Mononuclear cell (primary cell): ENCODE results near the gene FUBP3. TPM values are rescaled to one million over a fixed set of nuclear protein-coding genes. Genes with fewer than 3 reads are reported as not detected.

ENCODE experiments used
- H3K27me3 ChIP-seq: 2 replicates; pipeline ENCODE4 v1.6.0; 2011; ENCODE audit warnings: low read length, control low read depth; ENCODE audit not compliant: insufficient read depth
- H3K4me1 ChIP-seq: 2 replicates; pipeline ENCODE4 v1.5.1; 2011; ENCODE audit warnings: mild to moderate bottlenecking, low read length, control low read depth; ENCODE audit not compliant: insufficient read depth
- H3K4me3 ChIP-seq: 2 replicates; pipeline ENCODE4 v1.5.1; 2011; ENCODE audit warnings: mild to moderate bottlenecking, low read length, moderate library complexity
- H3K9me3 ChIP-seq: 2 replicates; pipeline ENCODE4 v1.5.1; 2011; ENCODE audit warnings: low read depth, mild to moderate bottlenecking, control low read depth, low read length
- total RNA-seq: library from RNA; depleted of rRNA; stranded (reverse); fragments of >200 nt; gene quantifications from one replicate; pipeline ENCODE4 v1.2.3, GENCODE V29; 2012

Gene FUBP3
- total RNA-seq, 1 donor = 20.9 TPM

DNA sequence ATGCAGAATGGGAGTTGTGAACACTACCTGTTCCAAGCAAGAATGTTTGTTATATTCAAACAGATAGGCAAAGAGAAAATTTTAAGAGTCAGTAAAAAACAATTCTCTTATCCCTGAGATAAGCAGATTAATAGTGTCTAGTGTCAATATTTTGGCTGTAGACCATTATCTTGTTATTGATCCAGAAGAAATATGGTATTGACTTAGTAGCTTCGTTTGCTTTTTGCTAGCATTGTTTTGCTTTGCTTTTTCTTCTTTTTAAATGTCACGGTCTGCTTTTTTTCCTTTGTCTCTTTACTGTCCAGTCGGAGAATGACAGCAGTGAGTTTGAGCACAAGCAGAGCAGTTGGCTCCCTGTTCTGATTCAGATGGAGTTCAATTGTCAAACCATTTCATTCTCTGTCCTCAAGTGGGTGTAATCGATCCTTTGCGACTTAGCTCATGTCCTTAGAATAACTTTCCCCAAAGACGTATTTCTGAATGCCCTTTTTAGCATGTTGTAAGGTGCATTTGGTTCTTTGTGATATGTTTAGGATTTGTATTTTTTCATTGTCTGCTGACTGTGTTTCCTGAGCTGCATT is 29.3 kb downstream of the FUBP3 start:
- no peaks in the 10 kb centered on the region for H3K4me1 ChIP-seq
- H3K27me3 ChIP-seq = no peaks in the 10 kb centered on the region
- H3K9me3 ChIP-seq = no peaks in the 10 kb centered on the region
- H3K4me3 ChIP-seq = no peak overlapping the region

- H3K27me3 ChIP-seq = no peaks in the 10 kb centered on the region
- no peaks in the 10 kb centered on the region for H3K4me1 ChIP-seq
- no peaks in the 10 kb centered on the region for H3K9me3 ChIP-seq
- no peak overlapping the region for H3K4me3 ChIP-seq
Observed at GRCh38 chr9:130609163-130609562, 29.8 kb downstream of the FUBP3 start.

DNA sequence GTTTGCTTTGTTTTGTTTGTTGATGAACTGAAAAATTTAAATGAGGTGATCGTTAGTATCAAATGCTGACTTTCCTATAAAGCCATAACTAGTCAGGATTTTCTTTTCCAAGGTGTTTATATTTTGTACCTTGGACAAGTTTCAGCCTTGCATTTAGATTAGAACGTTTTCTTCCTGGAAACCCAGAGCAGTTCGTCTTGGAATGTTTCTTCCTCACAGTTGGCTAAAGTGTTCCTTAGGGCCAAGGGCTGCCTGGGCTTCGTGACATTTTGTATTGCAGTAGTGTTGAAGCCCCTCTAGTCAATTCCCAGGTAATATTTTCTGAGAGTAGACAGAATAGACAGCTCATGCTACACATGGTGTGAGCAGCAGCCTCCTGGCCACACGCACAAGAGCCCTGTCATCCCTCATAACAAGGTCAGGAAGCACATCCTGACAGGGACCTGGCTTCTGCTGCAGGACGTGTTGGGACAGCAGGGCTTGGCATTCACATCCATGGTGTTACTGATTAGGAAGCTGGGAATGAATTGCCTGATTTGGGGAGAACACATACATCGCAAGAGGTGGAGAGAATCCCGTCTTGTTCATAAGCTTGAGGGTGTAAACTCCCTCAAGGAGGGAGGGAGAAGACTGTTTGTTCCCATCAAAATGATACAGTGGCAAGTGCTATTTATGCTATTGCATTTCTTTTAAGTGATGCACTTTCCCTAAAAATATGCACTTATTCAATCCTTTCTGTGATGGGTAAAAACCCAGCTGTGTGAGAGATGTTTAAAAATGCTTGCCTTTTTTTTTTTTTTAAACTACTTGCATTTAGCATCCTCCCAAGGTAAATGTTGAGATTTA is 31.7 kb downstream of the FUBP3 start:
- H3K4me1 ChIP-seq = no peaks in the 10 kb centered on the region
- H3K4me3 ChIP-seq = no peak overlapping the region
- no peaks in the 10 kb centered on the region for H3K27me3 ChIP-seq
- no peaks in the 10 kb centered on the region for H3K9me3 ChIP-seq

GRCh38 chr9:130616451-130616850 is 37.1 kb downstream of the FUBP3 start:
- Histone ChIP-seq H3K9me3 (no peaks in the 10 kb centered on the region), H3K4me3 (no peak overlapping the region), H3K4me1 (no peaks in the 10 kb centered on the region), H3K27me3 (no peaks in the 10 kb centered on the region)

GRCh38 chr9:130623466-130623865 is 44.1 kb downstream of the FUBP3 start:
- H3K9me3 ChIP-seq = no peaks in the 10 kb centered on the region
- no peaks in the 10 kb centered on the region for H3K4me1 ChIP-seq
- no peak overlapping the region for H3K4me3 ChIP-seq
- H3K27me3 ChIP-seq = no peaks in the 10 kb centered on the region

GRCh38 chr9:130624154-130624553 is 44.8 kb downstream of the FUBP3 start:
- Histone ChIP-seq H3K9me3 (no peaks in the 10 kb centered on the region), H3K27me3 (no peaks in the 10 kb centered on the region), H3K4me3 (no peak overlapping the region), H3K4me1 (no peaks in the 10 kb centered on the region)

DNA sequence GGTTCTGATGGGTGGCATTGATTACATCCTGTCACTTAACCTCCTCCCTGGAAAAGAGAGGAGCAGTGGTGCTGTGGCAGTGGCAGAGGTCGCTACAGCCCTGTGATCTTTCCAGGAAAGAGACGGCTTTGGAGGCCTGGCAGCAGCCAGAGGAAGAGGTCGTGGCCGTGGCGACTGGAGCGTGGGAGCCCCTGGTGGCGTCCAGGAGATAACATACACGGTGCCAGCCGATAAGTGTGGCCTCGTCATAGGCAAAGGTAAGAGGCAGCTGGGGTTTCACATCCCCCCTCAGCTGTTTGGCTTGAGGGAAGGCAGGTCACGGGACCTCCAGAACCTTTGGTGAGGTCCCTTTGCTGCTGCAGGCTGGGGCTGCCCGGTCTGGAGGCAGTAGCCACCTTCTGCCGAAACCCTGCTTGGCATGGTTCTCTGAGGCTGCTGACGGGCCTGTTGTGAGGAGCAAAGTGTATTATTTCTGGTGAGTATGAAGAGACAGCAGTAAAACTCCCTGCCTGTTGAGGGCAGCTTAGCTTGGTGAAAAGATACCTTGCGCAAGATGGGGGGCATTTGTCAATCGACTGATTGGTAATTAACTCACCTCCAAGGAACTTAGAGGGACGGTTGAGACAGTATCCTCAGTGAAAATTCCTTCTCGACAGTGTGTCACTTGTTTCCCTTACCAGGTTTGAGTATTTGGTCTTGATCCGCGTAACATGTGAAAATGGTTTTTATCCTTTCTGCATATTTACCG is 47.0 kb downstream of the FUBP3 start:
- H3K9me3 ChIP-seq = no peaks in the 10 kb centered on the region
- no peak overlapping the region for H3K4me3 ChIP-seq
- H3K27me3 ChIP-seq = no peaks in the 10 kb centered on the region
- no peaks in the 10 kb centered on the region for H3K4me1 ChIP-seq

GRCh38 chr9:130627051-130627450 is 47.7 kb downstream of the FUBP3 start:
- Histone ChIP-seq H3K27me3 (no peaks in the 10 kb centered on the region), H3K4me1 (no peaks in the 10 kb centered on the region), H3K9me3 (no peaks in the 10 kb centered on the region), H3K4me3 (no peak overlapping the region)

- Histone ChIP-seq H3K27me3 (no peaks in the 10 kb centered on the region), H3K4me3 (no peak overlapping the region), H3K9me3 (no peaks in the 10 kb centered on the region), H3K4me1 (no peaks in the 10 kb centered on the region)
Observed at GRCh38 chr9:130627896-130628792, 48.8 kb downstream of the FUBP3 start.

- Histone ChIP-seq H3K9me3 (no peaks in the 10 kb centered on the region), H3K27me3 (no peaks in the 10 kb centered on the region), H3K4me3 (no peak overlapping the region), H3K4me1 (no peaks in the 10 kb centered on the region)
Observed at GRCh38 chr9:130629443-130630070, 50.2 kb downstream of the FUBP3 start.

GRCh38 chr9:130630071-130630450 is 50.7 kb downstream of the FUBP3 start:
- Histone ChIP-seq H3K4me3 (no peak overlapping the region), H3K4me1 (no peaks in the 10 kb centered on the region), H3K27me3 (no peaks in the 10 kb centered on the region), H3K9me3 (no peaks in the 10 kb centered on the region)

DNA sequence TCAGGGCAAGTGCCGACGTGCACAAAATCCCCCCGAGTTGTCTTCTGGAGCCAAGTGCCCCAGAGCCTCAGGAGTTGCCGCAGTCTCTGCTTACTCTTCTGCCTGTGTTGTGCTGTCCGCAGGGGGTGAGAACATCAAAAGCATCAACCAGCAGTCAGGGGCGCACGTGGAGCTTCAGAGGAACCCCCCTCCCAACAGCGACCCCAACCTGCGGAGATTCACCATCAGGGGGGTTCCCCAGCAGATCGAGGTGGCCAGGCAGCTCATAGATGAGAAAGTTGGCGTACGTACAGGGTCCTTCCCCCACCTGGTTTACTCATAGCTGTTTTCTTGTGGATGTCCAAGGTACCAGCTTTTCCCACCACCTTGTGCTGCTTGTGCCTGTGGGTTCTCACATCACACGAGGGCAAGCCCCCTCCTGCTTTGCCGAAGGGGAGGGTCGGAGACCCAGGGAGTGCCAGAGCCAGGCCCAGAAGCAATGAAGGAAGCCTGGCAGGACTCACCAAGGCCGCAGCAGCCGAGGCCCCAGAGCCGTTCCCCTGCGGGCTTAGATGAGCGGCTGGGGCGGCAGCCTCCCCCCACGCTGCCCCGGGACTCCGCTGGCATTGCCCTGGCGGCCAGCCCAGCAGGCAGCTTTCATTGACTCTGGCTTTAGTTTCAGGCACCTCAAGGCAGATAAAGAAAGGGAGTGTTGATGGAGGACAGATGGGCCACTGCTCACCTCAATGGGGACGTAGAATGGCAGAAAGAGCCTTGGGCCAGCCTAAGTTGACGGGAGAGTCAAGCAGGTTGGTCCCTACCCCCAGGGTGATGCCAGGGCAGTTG is 51.3 kb downstream of the FUBP3 start:
- Histone ChIP-seq H3K4me3 (no peak overlapping the region), H3K4me1 (no peaks in the 10 kb centered on the region), H3K27me3 (no peaks in the 10 kb centered on the region), H3K9me3 (no peaks in the 10 kb centered on the region)

DNA sequence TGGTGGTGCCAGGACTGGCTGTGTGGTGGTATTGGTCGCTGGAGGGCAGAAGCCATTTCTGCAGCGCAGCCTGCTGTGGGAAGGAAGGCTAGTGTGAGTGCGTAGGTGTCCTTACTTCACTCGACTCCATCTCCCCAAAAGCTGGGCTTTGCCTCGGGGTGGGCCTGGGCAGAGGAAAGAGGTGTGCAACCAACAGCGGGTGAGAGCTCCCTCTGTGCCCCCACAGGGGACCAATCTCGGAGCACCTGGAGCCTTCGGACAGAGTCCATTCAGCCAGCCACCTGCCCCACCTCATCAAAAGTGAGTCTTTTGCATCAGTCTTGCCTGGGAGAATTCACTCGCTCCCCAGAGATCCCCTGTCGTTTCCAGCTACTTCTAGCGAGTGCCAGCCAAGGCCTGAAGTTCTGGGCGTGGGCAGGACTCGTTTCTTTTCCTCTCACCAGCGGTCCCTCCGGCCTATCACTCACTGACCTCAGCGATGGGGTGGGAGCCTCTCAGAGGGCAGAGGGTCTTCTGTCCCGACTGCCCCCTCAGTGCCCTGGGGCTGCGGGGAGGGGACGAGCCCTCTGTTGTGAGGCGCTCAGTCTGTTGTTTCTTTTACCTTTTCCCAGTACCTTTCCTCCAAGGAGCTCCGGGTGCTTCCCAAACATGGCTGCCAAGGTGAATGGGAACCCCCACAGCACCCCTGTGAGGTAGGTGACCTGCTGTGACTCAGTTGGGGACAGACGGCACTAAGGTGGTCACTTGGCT is 52.1 kb downstream of the FUBP3 start:
- no peaks in the 10 kb centered on the region for H3K4me1 ChIP-seq
- H3K9me3 ChIP-seq = no peaks in the 10 kb centered on the region
- H3K27me3 ChIP-seq = no peaks in the 10 kb centered on the region
- no peak overlapping the region for H3K4me3 ChIP-seq
